T-cell (primary cell): ENCODE results near the gene NUB1. TPM values are rescaled to one million over a fixed set of nuclear protein-coding genes. Genes with fewer than 3 reads are reported as not detected.

Experiments
- ATAC-seq, 4 experiments: fragments of 200-7000 bp in 3 of 4; fragments of 150-1000 bp in 1 of 4; cut with Tn5 transposase; replicated peaks in 1 of 4; 1 replicate in 3 of 4; 2 replicates in 1 of 4; pipeline ENCODE4 v1.10.0; 2021; ENCODE audit warnings: moderate library complexity in 3 of 4, mild to moderate bottlenecking in 2 of 4, moderate number of reproducible peaks in 1 of 4
- CTCF ChIA-PET, 2 donors: fragments of 300-600 bp; sonication (Branson Sonifier 250); formaldehyde crosslinking; loops; one replicate each; lab custom pipeline; 2022; ENCODE audit warnings: antibody characterized with exemption in 2 of 2; lab: Charles Lee
- POLR2A ChIA-PET, 2 donors: fragments of 300-600 bp; sonication (Branson Sonifier 250); formaldehyde crosslinking; loops; one replicate each; lab custom pipeline; 2022; ENCODE audit warnings: antibody characterized with exemption in 2 of 2; lab: Charles Lee
- DNase-seq, 35 experiments: peaks; one replicate each; pipeline versions ENCODE4 v3.0.0 to v3.0.0-alpha.2; 2013 to 2023
- H3K27ac ChIP-seq: one replicate; pipeline ENCODE4 v1.5.1; 2013; ENCODE audit warnings: low read length
- H3K27me3 ChIP-seq, 2 experiments: replicated peaks in 1 of 2; 1 replicate in 1 of 2; 2 replicates in 1 of 2; pipeline versions ENCODE4 v1.6.1 to v1.7.0; 2013; ENCODE audit warnings: low read length in 1 of 2, mixed read lengths in 1 of 2; ENCODE audit not compliant: control insufficient read depth in 2 of 2, insufficient read depth in 2 of 2; ENCODE audit errors: extremely low read depth in 1 of 2
- H3K36me3 ChIP-seq, 2 donors: 1 replicate in 1 of 2; 2 replicates in 1 of 2; pipeline versions ENCODE4 v1.6.1 to v1.7.0; 2013; ENCODE audit warnings: low read length in 1 of 2; ENCODE audit not compliant: control insufficient read depth in 2 of 2, insufficient read depth in 1 of 2; ENCODE audit errors: extremely low read depth in 1 of 2
- H3K4me1 ChIP-seq, 2 experiments: 1 replicate in 1 of 2; 2 replicates in 1 of 2; pipeline versions ENCODE4 v1.6.1 to v1.7.0; 2013; ENCODE audit warnings: low read length in 2 of 2, mixed read lengths in 1 of 2; ENCODE audit not compliant: insufficient read depth in 2 of 2, control insufficient read depth in 1 of 2; ENCODE audit errors: extremely low read depth in 1 of 2
- H3K4me3 ChIP-seq, 2 donors: 1 replicate in 1 of 2; 2 replicates in 1 of 2; pipeline versions ENCODE4 v1.5.1 to v1.7.0; 2013; ENCODE audit warnings: mild to moderate bottlenecking in 2 of 2, low read length in 1 of 2, moderate library complexity in 1 of 2; ENCODE audit not compliant: control insufficient read depth in 1 of 2; ENCODE audit errors: extremely low read depth in 1 of 2
- H3K9me3 ChIP-seq: 2 replicates; pipeline ENCODE4 v1.7.0; 2013
- H3K27ac Mint-ChIP-seq, 2 donors: one replicate each; pipeline ENCODE4 v1.8.0; 2020 to 2021; ENCODE audit warnings: mild to moderate bottlenecking in 2 of 2, mixed read lengths in 2 of 2
- H3K27me3 Mint-ChIP-seq, 2 donors: one replicate each; pipeline ENCODE4 v1.8.0; 2021 to 2022; ENCODE audit warnings: mixed read lengths in 2 of 2
- H3K36me3 Mint-ChIP-seq: one replicate; pipeline ENCODE4 v1.8.0; 2021; ENCODE audit warnings: mixed read lengths
- H3K4me1 Mint-ChIP-seq, 3 donors: one replicate each; pipeline ENCODE4 v1.8.0; 2020 to 2022; ENCODE audit warnings: mixed read lengths in 3 of 3, mild to moderate bottlenecking in 1 of 3
- H3K4me3 Mint-ChIP-seq, 3 donors: one replicate each; pipeline ENCODE4 v1.8.0; 2020 to 2022; ENCODE audit warnings: mild to moderate bottlenecking in 3 of 3, mixed read lengths in 3 of 3, moderate library complexity in 3 of 3
- H3K9me3 Mint-ChIP-seq, 3 donors: one replicate each; pipeline ENCODE4 v1.8.0; 2020 to 2022; ENCODE audit warnings: mixed read lengths in 3 of 3
- WGBS: methylation state at CpG from one replicate; pipeline ENCODE4 v1.1.5; 2013; ENCODE audit warnings: missing lambda C conversion rate; ENCODE audit not compliant: insufficient coverage; 5-methylcytosine and 5-hydroxymethylcytosine counted together
- total RNA-seq, 35 experiments: library from RNA in 6 of 35; stranded (reverse) in 6 of 35; fragments of 120-200 nt in 1 of 35; gene quantifications; one replicate each; pipeline versions ENCODE4 v1.2.1 to v1.2.4 and lab custom pipeline; 2013 to 2026

NUB1 gene
- total RNA-seq, 5 donors from 2014 or later (not counting 1 experiment from before 2014, with no cell fraction given): 77.4 to 98.9 (median 87.7) TPM

GRCh38 chr7:151377406-151377805, 35.8 kb downstream of the NUB1 start:
- no peaks in the 10 kb centered on the region for H3K9me3 Mint-ChIP-seq
- Histone ChIP-seq H3K9me3 (no peaks in the 10 kb centered on the region), H3K4me3 (no peak overlapping the region), H3K27me3 (peaks cover 2 to 14% of the 10 kb centered on the region in 2 experiments), H3K36me3 (peaks cover 20 to 55% of the 10 kb centered on the region in 2 donors), H3K4me1 (peaks cover 6 to 17% of the 10 kb centered on the region in 2 experiments), H3K27ac (no peak overlapping the region)
- peaks cover 0 to 4% of the 10 kb centered on the region in 2 donors for H3K27me3 Mint-ChIP-seq
- ATAC-seq: no peak
- POLR2A ChIA-PET: no interaction called here
- 60% methylated on average over 5 of the region's 12 CpGs for WGBS
- H3K4me3 Mint-ChIP-seq: no peak overlapping the region
- CTCF ChIA-PET: interaction anchor here in 1 of 2 donors (0.6 kb wide), 1 partner anchor 360 kb away, joined by 3 read pairs; no protein-coding TSS in a partner anchor
- H3K27ac Mint-ChIP-seq: peak overlapping the region in 1 of 2 donors; percentile 39
- peaks cover 4 to 11% (median 9%) of the 10 kb centered on the region in 3 donors for H3K4me1 Mint-ChIP-seq
- H3K36me3 Mint-ChIP-seq: peaks cover 30% of the 10 kb centered on the region
- no peak for DNase-seq

GRCh38 chr7:151378011-151378410, 36.4 kb downstream of the NUB1 start:
- H3K4me1 ChIP-seq: peaks cover 9 to 22% of the 10 kb centered on the region in 2 experiments
- ATAC-seq: no peak
- Mint-ChIP-seq H3K9me3 (no peaks in the 10 kb centered on the region), H3K27me3 (peaks cover 0 to 6% of the 10 kb centered on the region in 2 donors), H3K4me3 (no peak overlapping the region), H3K27ac (no peak overlapping the region), H3K36me3 (peaks cover 28% of the 10 kb centered on the region), H3K4me1 (peaks cover 7 to 13% (median 11%) of the 10 kb centered on the region in 3 donors)
- no peak for DNase-seq
- CTCF ChIA-PET: interaction anchor here in 1 of 2 donors (0.6 kb wide), 1 partner anchor 360 kb away, joined by 3 read pairs; no protein-coding TSS in a partner anchor
- peaks cover 6 to 20% of the 10 kb centered on the region in 2 experiments for H3K27me3 ChIP-seq
- H3K9me3 ChIP-seq: no peaks in the 10 kb centered on the region
- H3K36me3 ChIP-seq: peaks cover 17 to 49% of the 10 kb centered on the region in 2 donors
- no peak overlapping the region for H3K4me3 ChIP-seq
- H3K27ac ChIP-seq: no peak overlapping the region
- POLR2A ChIA-PET: no interaction called here
- 93% methylated on average over 3 of the region's 9 CpGs for WGBS

- H3K4me3 Mint-ChIP-seq: peak overlapping the region in 1 of 3 donors; percentile 29
- ATAC-seq (no peak), DNase-seq (no peak)
- no peaks in the 10 kb centered on the region for H3K9me3 ChIP-seq
- H3K27me3 ChIP-seq: peaks cover 6 to 25% of the 10 kb centered on the region in 2 experiments
- peaks cover 0 to 6% of the 10 kb centered on the region in 2 donors for H3K27me3 Mint-ChIP-seq
- H3K9me3 Mint-ChIP-seq: no peaks in the 10 kb centered on the region
- POLR2A ChIA-PET: no interaction called here
- peaks cover 7 to 13% (median 11%) of the 10 kb centered on the region in 3 donors for H3K4me1 Mint-ChIP-seq
- peak overlapping the region in 1 of 2 donors; percentile 16 for H3K27ac Mint-ChIP-seq
- H3K36me3 ChIP-seq: peaks cover 15 to 44% of the 10 kb centered on the region in 2 donors
- peaks cover 23% of the 10 kb centered on the region for H3K36me3 Mint-ChIP-seq
- CTCF ChIA-PET: no interaction called here
- WGBS: 99% methylated on average over 17 of the region's 17 CpGs
- no peak overlapping the region for H3K4me3 ChIP-seq
- no peak overlapping the region for H3K27ac ChIP-seq
- peaks cover 9 to 22% of the 10 kb centered on the region in 2 experiments for H3K4me1 ChIP-seq
Measured at GRCh38 chr7:151378496-151379192, 37.0 kb downstream of the NUB1 start.

- no peaks in the 10 kb centered on the region for H3K9me3 Mint-ChIP-seq
- POLR2A ChIA-PET: no interaction called here
- peaks cover 0 to 6% of the 10 kb centered on the region in 2 donors for H3K27me3 Mint-ChIP-seq
- H3K4me1 ChIP-seq: peaks cover 9 to 22% of the 10 kb centered on the region in 2 experiments
- no peak for DNase-seq
- peaks cover 6 to 28% of the 10 kb centered on the region in 2 experiments for H3K27me3 ChIP-seq
- peaks cover 23% of the 10 kb centered on the region for H3K36me3 Mint-ChIP-seq
- WGBS: 94% methylated on average over 6 of the region's 6 CpGs
- peaks cover 15 to 38% of the 10 kb centered on the region in 2 donors for H3K36me3 ChIP-seq
- H3K4me3 Mint-ChIP-seq: peak overlapping the region in 1 of 3 donors; percentile 29
- no peak for ATAC-seq
- peak overlapping the region in 1 of 2 donors; percentile 34 for H3K27ac Mint-ChIP-seq
- CTCF ChIA-PET: no interaction called here
- H3K9me3 ChIP-seq: no peaks in the 10 kb centered on the region
- H3K27ac ChIP-seq: no peak overlapping the region
- no peak overlapping the region for H3K4me3 ChIP-seq
- peaks cover 7 to 13% (median 11%) of the 10 kb centered on the region in 3 donors for H3K4me1 Mint-ChIP-seq
Measured at GRCh38 chr7:151379193-151379520, 37.5 kb downstream of the NUB1 start.

DNA sequence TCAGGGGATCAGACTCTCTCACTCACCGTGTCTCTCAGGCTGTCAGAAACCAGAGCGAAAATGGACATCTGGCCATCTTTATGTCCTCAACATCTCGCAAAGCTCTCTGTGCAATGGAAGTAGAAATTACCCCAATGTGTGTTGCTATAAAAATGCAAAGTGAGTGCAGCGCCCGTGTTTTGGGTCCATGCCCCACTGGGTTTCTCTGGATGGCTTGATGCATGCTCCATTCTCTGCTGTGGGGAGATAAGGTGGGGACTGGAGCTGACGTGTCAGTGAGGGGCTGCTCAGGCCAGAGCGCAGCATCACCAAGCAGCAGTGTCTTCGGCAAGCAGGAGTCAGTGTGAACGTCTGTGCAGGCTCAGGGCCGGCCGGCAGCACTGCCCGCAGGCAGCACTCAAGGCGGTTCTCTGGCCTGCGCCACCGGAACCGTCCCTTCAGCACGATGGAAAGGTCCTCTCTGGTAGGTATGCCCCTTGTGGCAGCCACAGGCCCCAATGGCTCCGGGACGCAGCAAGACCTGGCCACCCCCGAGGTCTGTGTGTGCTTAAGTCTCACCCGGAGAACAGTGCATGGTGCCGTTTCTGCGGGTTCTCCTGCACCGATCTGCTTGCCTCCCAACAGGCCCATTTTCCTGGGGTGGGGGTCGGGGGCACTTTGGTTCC, 38.1 kb downstream of the NUB1 start:
- CTCF ChIA-PET: no interaction called here
- Mint-ChIP-seq H3K9me3 (no peaks in the 10 kb centered on the region), H3K27me3 (peaks cover 0 to 6% of the 10 kb centered on the region in 2 donors), H3K4me3 (no peak overlapping the region), H3K4me1 (peaks cover 7 to 13% (median 11%) of the 10 kb centered on the region in 3 donors), H3K27ac (peak overlapping the region in 1 of 2 donors; percentile 34), H3K36me3 (peaks cover 23% of the 10 kb centered on the region)
- POLR2A ChIA-PET: no interaction called here
- ATAC-seq: no peak
- Histone ChIP-seq H3K4me3 (no peak overlapping the region), H3K27ac (no peak overlapping the region), H3K9me3 (no peaks in the 10 kb centered on the region), H3K36me3 (peaks cover 10 to 33% of the 10 kb centered on the region in 2 donors), H3K27me3 (peaks cover 6 to 33% of the 10 kb centered on the region in 2 experiments), H3K4me1 (peaks cover 9 to 22% of the 10 kb centered on the region in 2 experiments)
- DNase-seq: no peak
- WGBS: 95% methylated on average over 23 of the region's 25 CpGs
